Activated CD8-positive, alpha-beta memory T cell treated with anti-CD3 and anti-CD28 coated beads for 1 hour (primary cell): ENCODE data around the gene OPN3.

ENCODE experiments used
- DNase-seq, 2 donors: peaks; one replicate each; pipeline ENCODE4 v3.0.0-alpha.2; 2020; ENCODE audit warnings: low read depth in 1 of 2; ENCODE audit errors: extremely low read depth in 1 of 2

The OPN3 gene

GRCh38 chr1:241647658-241648057, 7.5 kb upstream of the OPN3 start:
- DNase-seq, result no peak

GRCh38 chr1:241646201-241646600, 6.0 kb upstream of the OPN3 start:
- DNase-seq, result no peak

GRCh38 chr1:241645199-241645598, 5.0 kb upstream of the OPN3 start:
- no peak for DNase-seq

- DNase-seq, result no peak
Measured at GRCh38 chr1:241644259-241644658, 4.1 kb upstream of the OPN3 start.

GRCh38 chr1:241642593-241642944, 2.4 kb upstream of the OPN3 start:
- no peak for DNase-seq

GRCh38 chr1:241641773-241642592, 1.8 kb upstream of the OPN3 start:
- DNase-seq, result no peak

GRCh38 chr1:241640867-241641622, 876 bp upstream of the OPN3 start:
- DNase-seq, result no peak

GRCh38 chr1:241639623-241640148, 483 bp downstream of the OPN3 start:
- DNase-seq, result peak in 1 of 2 donors; percentile 22

- DNase-seq, result no peak
Measured at GRCh38 chr1:241638909-241639622, 1.1 kb downstream of the OPN3 start.

GRCh38 chr1:241638099-241638682, 2.0 kb downstream of the OPN3 start:
- no peak for DNase-seq

- DNase-seq, result no peak
Measured at GRCh38 chr1:241637604-241638003, 2.6 kb downstream of the OPN3 start.

GRCh38 chr1:241637046-241637590, 3.1 kb downstream of the OPN3 start:
- DNase-seq, result no peak

GRCh38 chr1:241636291-241636690, 3.9 kb downstream of the OPN3 start:
- DNase-seq, result no peak

GRCh38 chr1:241635556-241636152, 4.5 kb downstream of the OPN3 start:
- DNase-seq, result no peak

- no peak for DNase-seq
Measured at GRCh38 chr1:241632987-241633386, 7.2 kb downstream of the OPN3 start.

- no peak for DNase-seq
Measured at GRCh38 chr1:241631674-241632073, 8.5 kb downstream of the OPN3 start.

- DNase-seq, result no peak
Measured at GRCh38 chr1:241630899-241631298, 9.3 kb downstream of the OPN3 start.

GRCh38 chr1:241630476-241630875, 9.7 kb downstream of the OPN3 start:
- DNase-seq, result no peak

- DNase-seq, result no peak
Measured at GRCh38 chr1:241630005-241630404, 10.2 kb downstream of the OPN3 start.
